Hepatocyte (in vitro differentiated cells): Measurements from ENCODE around the gene DACT2. TPM values are rescaled to one million over a fixed set of nuclear protein-coding genes. Genes with fewer than 3 reads are reported as not detected.
A peak's percentile ranks its signal among the peaks of the same experiment; 100 is the strongest.

ENCODE experiments used
- DNase-seq: peaks from one replicate; pipeline ENCODE4 v3.0.0-alpha.2; 2016; ENCODE audit warnings: low spot score
- H2AFZ ChIP-seq: fragments of 200-600 bp; sonication (generic); 2 replicates; pipeline ENCODE4 v1.6.0; 2016; ENCODE audit warnings: antibody characterized with exemption, mild to moderate bottlenecking
- H3K27ac ChIP-seq: fragments of 200-600 bp; sonication (generic); 2 replicates; pipeline ENCODE4 v1.5.1; 2016; ENCODE audit warnings: mild to moderate bottlenecking
- H3K27me3 ChIP-seq: fragments of 200-600 bp; sonication (generic); 2 replicates; pipeline ENCODE4 v1.6.1; 2016
- H3K36me3 ChIP-seq: fragments of 200-600 bp; sonication (generic); replicated peaks from 2 replicates; pipeline ENCODE4 v1.5.1; 2016; ENCODE audit warnings: low read depth; ENCODE audit not compliant: insufficient read depth
- H3K4me1 ChIP-seq: fragments of 200-600 bp; sonication (generic); 2 replicates; pipeline ENCODE4 v1.5.1; 2016; ENCODE audit warnings: mild to moderate bottlenecking, moderate library complexity; ENCODE audit not compliant: insufficient read depth
- H3K4me2 ChIP-seq: fragments of 200-600 bp; sonication (generic); 2 replicates; pipeline ENCODE4 v1.6.0; 2016
- H3K4me3 ChIP-seq: fragments of 200-600 bp; sonication (generic); 2 replicates; pipeline ENCODE4 v1.5.1; 2016; ENCODE audit warnings: mild to moderate bottlenecking
- H3K79me2 ChIP-seq: fragments of 200-600 bp; sonication (generic); 2 replicates; pipeline ENCODE4 v1.6.0; 2017; ENCODE audit warnings: mild to moderate bottlenecking
- H3K9me2 ChIP-seq: fragments of 200-600 bp; sonication (generic); replicated peaks from 2 replicates; pipeline ENCODE4 v1.6.0; 2017; ENCODE audit warnings: mild to moderate bottlenecking; ENCODE audit not compliant: insufficient read depth
- H3K9me3 ChIP-seq: fragments of 200-600 bp; sonication (generic); 2 replicates; pipeline ENCODE4 v1.5.1; 2016; ENCODE audit warnings: low read depth, mild to moderate bottlenecking
- H4K20me1 ChIP-seq: fragments of 200-600 bp; sonication (generic); 2 replicates; pipeline ENCODE4 v1.6.0; 2016; ENCODE audit warnings: mild to moderate bottlenecking; ENCODE audit not compliant: insufficient read depth, poor library complexity, severe bottlenecking
- CTCF ChIP-seq: fragments of 200-600 bp; sonication (generic); IDR thresholded peaks from 2 replicates; pipeline ENCODE4 v1.5.1; 2016; ENCODE audit warnings: antibody characterized with exemption, mild to moderate bottlenecking; ENCODE audit not compliant: poor library complexity
- EZH2 ChIP-seq: fragments of 200-600 bp; sonication (generic); IDR thresholded peaks from 2 replicates; pipeline ENCODE4 v1.6.1; 2016; ENCODE audit warnings: antibody characterized with exemption, mild to moderate bottlenecking, borderline replicate concordance
- EZH2phosphoT487 ChIP-seq: fragments of 200-600 bp; sonication (generic); IDR thresholded peaks from one replicate; pipeline ENCODE4 v1.6.1; 2018; ENCODE audit warnings: antibody characterized with exemption, mild to moderate bottlenecking, low read depth, moderate library complexity; ENCODE audit not compliant: unreplicated experiment, severe bottlenecking
- WGBS: methylation state at CpG from one replicate; pipeline ENCODE4 v1.1.6; 2016; ENCODE audit warnings: low lambda C conversion rate; ENCODE audit errors: missing lambda C conversion rate; 5-methylcytosine and 5-hydroxymethylcytosine counted together
- polyA plus RNA-seq: library from polyadenylated mRNA; unstranded; fragments of >200 nt; fragmentation: Nextera tagmentation; extraction: Ambion mirVana; gene quantifications from 2 replicates; pipeline ENCODE4 v1.2.1, GENCODE V29; 2016
- total RNA-seq: library from RNA; depleted of rRNA; stranded (reverse); fragments of >200 nt; gene quantifications from 2 replicates; pipeline ENCODE4 v1.2.3, GENCODE V29; 2014

DACT2 gene
- total and polyA plus RNA-seq, 2 experiments from 2014 or later: 8.2 to 8.8 TPM

- H3K9me2 ChIP-seq: no peaks in the 10 kb centered on the region
- peaks cover 4% of the 10 kb centered on the region for H3K9me3 ChIP-seq
- H3K79me2 ChIP-seq: no peaks in the 10 kb centered on the region
- TF ChIP-seq EZH2 (no peak), EZH2phosphoT487 (no peak), CTCF (no peak)
- H3K36me3 ChIP-seq: no peaks in the 10 kb centered on the region
- no peak overlapping the region for H2AFZ ChIP-seq
- peak; percentile 4 for DNase-seq
- no peak overlapping the region for H3K4me3 ChIP-seq
- 73% methylated on average over 5 of the region's 5 CpGs for WGBS
- H3K27me3 ChIP-seq: no peaks in the 10 kb centered on the region
- H3K27ac ChIP-seq: no peak overlapping the region
- H3K4me2 ChIP-seq: no peak overlapping the region
- peaks cover 3% of the 10 kb centered on the region for H3K4me1 ChIP-seq
- H4K20me1 ChIP-seq: no peaks in the 10 kb centered on the region
Measured at GRCh38 chr6:168352096-168352495, 32.5 kb upstream of the DACT2 start.

GRCh38 chr6:168349718-168350210 lies 30.2 kb upstream of the DACT2 start:
- Histone ChIP-seq H3K9me3 (peaks cover 4% of the 10 kb centered on the region), H3K4me3 (no peak overlapping the region), H3K4me1 (no peaks in the 10 kb centered on the region), H3K36me3 (no peaks in the 10 kb centered on the region), H3K27ac (no peak overlapping the region), H2AFZ (no peak overlapping the region), H4K20me1 (no peaks in the 10 kb centered on the region), H3K9me2 (no peaks in the 10 kb centered on the region), H3K79me2 (no peaks in the 10 kb centered on the region), H3K4me2 (no peak overlapping the region), H3K27me3 (no peaks in the 10 kb centered on the region)
- TF ChIP-seq EZH2phosphoT487 (no peak), EZH2 (no peak), CTCF (no peak)
- WGBS: 77% methylated on average over 4 of the region's 4 CpGs
- no peak for DNase-seq

GRCh38 chr6:168348186-168348585 lies 28.6 kb upstream of the DACT2 start:
- WGBS: 83% methylated on average over 8 of the region's 8 CpGs
- Histone ChIP-seq H3K9me3 (peaks cover 4% of the 10 kb centered on the region), H3K4me2 (no peak overlapping the region), H3K27ac (no peak overlapping the region), H3K4me3 (no peak overlapping the region), H2AFZ (no peak overlapping the region), H3K4me1 (no peaks in the 10 kb centered on the region), H4K20me1 (no peaks in the 10 kb centered on the region), H3K36me3 (no peaks in the 10 kb centered on the region), H3K27me3 (no peaks in the 10 kb centered on the region), H3K79me2 (no peaks in the 10 kb centered on the region), H3K9me2 (no peaks in the 10 kb centered on the region)
- no peak for TF ChIP-seq EZH2
- TF ChIP-seq EZH2phosphoT487: no peak
- TF ChIP-seq CTCF: no peak
- DNase-seq: no peak

GRCh38 chr6:168347615-168348014 lies 28.0 kb upstream of the DACT2 start:
- peak; percentile 3 for DNase-seq
- Histone ChIP-seq H3K4me1 (no peaks in the 10 kb centered on the region), H3K4me3 (no peak overlapping the region), H3K9me3 (peaks cover 4% of the 10 kb centered on the region), H3K27ac (no peak overlapping the region), H3K36me3 (no peaks in the 10 kb centered on the region), H2AFZ (no peak overlapping the region), H3K27me3 (no peaks in the 10 kb centered on the region), H4K20me1 (no peaks in the 10 kb centered on the region), H3K9me2 (no peaks in the 10 kb centered on the region), H3K79me2 (no peaks in the 10 kb centered on the region), H3K4me2 (no peak overlapping the region)
- TF ChIP-seq CTCF (no peak), EZH2phosphoT487 (no peak), EZH2 (no peak)
- 98% methylated on average over 17 of the region's 17 CpGs for WGBS
